ENCODE data around the gene COL20A1. TPM values are rescaled to one million over a fixed set of nuclear protein-coding genes. Genes with fewer than 3 reads are reported as not detected.

Gene COL20A1
- total and polyA plus RNA-seq, 4 donors, result 0.06 to 0.09 TPM; not detected in 2

DNA sequence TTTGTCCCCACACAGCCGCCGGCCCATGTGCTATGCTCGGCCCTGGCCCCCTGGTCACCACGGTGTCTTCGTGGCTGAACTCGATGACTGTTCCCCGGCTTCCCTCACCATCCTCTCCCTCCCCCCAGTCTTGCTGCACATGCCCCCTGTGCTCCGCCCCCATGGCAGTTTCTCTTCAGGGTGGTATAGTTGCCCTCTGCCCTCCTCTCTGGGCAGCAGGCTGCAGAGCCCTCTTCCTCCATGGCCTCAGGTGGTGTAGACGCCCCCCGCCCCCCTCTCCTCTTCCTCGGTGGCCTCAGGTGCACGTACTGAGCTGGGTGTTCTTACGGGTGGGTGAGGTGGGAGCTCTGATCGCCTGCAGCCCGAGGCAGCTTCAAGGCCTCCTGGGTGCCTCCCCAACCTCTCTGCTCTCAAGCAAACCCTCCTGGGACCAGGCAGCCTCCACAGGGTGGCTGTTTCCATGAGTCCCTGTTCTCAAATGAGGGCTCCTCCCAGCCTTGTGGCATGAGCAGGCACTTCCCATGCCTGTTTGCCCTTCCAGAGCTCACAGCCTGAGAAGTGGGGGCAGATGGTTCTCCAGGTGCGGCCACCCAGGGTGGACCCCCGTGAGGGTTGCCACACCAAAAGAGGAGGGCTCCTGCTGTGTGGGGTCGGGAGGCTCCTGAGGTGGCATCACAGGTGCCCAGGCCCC lies 24.8 kb downstream of the COL20A1 start:
- no peaks in the 10 kb centered on the region for H3K36me3 ChIP-seq (ENCODE audit: control insufficient read depth in 4 of 4, insufficient read depth in 4 of 4, low read length in 4 of 4)
- no peak overlapping the region for H3K4me3 ChIP-seq
- 79 to 88% methylated on average over 18 of the region's 18 CpGs for WGBS, 2 donors
- H3K9ac ChIP-seq (ENCODE audit: insufficient read depth in 1 of 2, low read length in 2 of 2), result no peak overlapping the region
- TF ChIP-seq, protein P1, sequence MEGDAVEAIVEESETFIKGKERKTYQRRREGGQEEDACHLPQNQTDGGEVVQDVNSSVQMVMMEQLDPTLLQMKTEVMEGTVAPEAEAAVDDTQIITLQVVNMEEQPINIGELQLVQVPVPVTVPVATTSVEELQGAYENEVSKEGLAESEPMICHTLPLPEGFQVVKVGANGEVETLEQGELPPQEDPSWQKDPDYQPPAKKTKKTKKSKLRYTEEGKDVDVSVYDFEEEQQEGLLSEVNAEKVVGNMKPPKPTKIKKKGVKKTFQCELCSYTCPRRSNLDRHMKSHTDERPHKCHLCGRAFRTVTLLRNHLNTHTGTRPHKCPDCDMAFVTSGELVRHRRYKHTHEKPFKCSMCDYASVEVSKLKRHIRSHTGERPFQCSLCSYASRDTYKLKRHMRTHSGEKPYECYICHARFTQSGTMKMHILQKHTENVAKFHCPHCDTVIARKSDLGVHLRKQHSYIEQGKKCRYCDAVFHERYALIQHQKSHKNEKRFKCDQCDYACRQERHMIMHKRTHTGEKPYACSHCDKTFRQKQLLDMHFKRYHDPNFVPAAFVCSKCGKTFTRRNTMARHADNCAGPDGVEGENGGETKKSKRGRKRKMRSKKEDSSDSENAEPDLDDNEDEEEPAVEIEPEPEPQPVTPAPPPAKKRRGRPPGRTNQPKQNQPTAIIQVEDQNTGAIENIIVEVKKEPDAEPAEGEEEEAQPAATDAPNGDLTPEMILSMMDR (IDR thresholded peaks at IDR 0.05; ENCODE audit: control extremely low read depth, extremely low read depth), result no peak
- peaks cover 0 to 49% (median 9%) of the 10 kb centered on the region in 5 donors for H3K4me1 ChIP-seq (ENCODE audit: control insufficient read depth in 5 of 5, insufficient read depth in 5 of 5, low read length in 5 of 5)
- peak in 1 of 3 donors; percentile 7 for DNase-seq
- ATAC-seq (ENCODE audit: insufficient read depth, low FRiP score), result no peak
- no peaks in the 10 kb centered on the region for H3K9me3 ChIP-seq (ENCODE audit: control insufficient read depth in 4 of 4, insufficient read depth in 3 of 4, low read length in 3 of 4)
- no peaks in the 10 kb centered on the region for H3K27me3 ChIP-seq (ENCODE audit: control insufficient read depth in 3 of 3, insufficient read depth in 3 of 3, low read length in 2 of 3)
- H3K27ac ChIP-seq (ENCODE audit: low read depth in 1 of 2, low read length in 1 of 2), result no peak overlapping the region

DNA sequence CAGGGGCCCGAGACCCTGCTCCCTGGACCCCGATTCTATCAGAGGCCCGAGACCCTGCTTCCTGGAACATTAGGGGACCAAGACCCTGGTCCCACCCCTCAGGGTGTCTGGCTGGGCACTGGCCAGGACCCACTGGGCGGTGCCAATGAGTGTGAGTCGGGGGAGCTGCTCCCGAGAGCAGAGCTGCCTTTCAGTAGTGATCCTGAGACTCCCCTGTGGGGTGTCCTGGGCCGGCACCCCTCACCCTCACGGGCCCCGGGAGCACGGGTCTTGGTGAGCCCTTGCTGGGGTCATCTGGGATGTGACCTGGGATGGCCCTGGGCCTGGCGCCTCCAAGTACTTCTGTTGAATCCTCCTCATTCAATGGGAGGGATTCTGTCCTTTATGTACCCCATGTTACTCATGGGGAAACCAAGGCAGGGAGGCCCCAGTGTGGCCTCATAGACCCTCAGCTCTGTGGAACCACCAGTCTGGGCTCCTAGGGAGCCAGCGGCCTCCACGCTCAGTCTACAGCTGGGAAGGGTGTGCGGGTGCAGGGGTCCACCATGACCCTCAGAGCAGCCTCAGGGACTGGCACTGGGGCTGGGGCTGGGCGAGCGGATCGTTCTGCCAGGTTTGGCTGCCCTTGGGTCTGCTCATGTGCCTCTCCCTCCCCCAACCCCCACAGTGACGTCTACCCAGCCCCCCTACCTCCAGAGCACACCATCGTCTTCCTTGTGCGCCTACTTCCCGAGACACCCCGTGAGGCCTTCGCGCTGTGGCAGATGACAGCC lies 25.6 kb downstream of the COL20A1 start:
- WGBS, 2 donors, result 88 to 91% methylated on average over 24 of the region's 24 CpGs
- Histone ChIP-seq H3K9me3 (ENCODE audit: control insufficient read depth in 4 of 4, insufficient read depth in 3 of 4, low read length in 3 of 4) (no peaks in the 10 kb centered on the region), H3K27me3 (ENCODE audit: control insufficient read depth in 3 of 3, insufficient read depth in 3 of 3, low read length in 2 of 3) (peaks cover 0 to 3% (median 0%) of the 10 kb centered on the region in 3 donors), H3K4me1 (ENCODE audit: control insufficient read depth in 5 of 5, insufficient read depth in 5 of 5, low read length in 5 of 5) (peaks cover 0 to 49% (median 13%) of the 10 kb centered on the region in 5 donors), H3K36me3 (ENCODE audit: control insufficient read depth in 4 of 4, insufficient read depth in 4 of 4, low read length in 4 of 4) (no peaks in the 10 kb centered on the region), H3K27ac (ENCODE audit: low read depth in 1 of 2, low read length in 1 of 2) (no peak overlapping the region), H3K9ac (ENCODE audit: insufficient read depth in 1 of 2, low read length in 2 of 2) (no peak overlapping the region), H3K4me3 (no peak overlapping the region)
- DNase-seq (peak in 1 of 3 donors; percentile 7), ATAC-seq (ENCODE audit: insufficient read depth, low FRiP score) (no peak)
- TF ChIP-seq, protein P1 (IDR thresholded peaks at IDR 0.05; ENCODE audit: control extremely low read depth, extremely low read depth), result no peak

- Histone ChIP-seq H3K9ac (ENCODE audit: insufficient read depth in 1 of 2, low read length in 2 of 2) (no peak overlapping the region), H3K27me3 (ENCODE audit: control insufficient read depth in 3 of 3, insufficient read depth in 3 of 3, low read length in 2 of 3) (peaks cover 0 to 3% (median 3%) of the 10 kb centered on the region in 3 donors), H3K27ac (ENCODE audit: low read depth in 1 of 2, low read length in 1 of 2) (no peak overlapping the region), H3K9me3 (ENCODE audit: control insufficient read depth in 4 of 4, insufficient read depth in 3 of 4, low read length in 3 of 4) (no peaks in the 10 kb centered on the region), H3K4me1 (ENCODE audit: control insufficient read depth in 5 of 5, insufficient read depth in 5 of 5, low read length in 5 of 5) (peaks cover 0 to 49% (median 13%) of the 10 kb centered on the region in 5 donors), H3K4me3 (no peak overlapping the region), H3K36me3 (ENCODE audit: control insufficient read depth in 4 of 4, insufficient read depth in 4 of 4, low read length in 4 of 4) (no peaks in the 10 kb centered on the region)
- TF ChIP-seq, protein P1 (IDR thresholded peaks at IDR 0.05; ENCODE audit: control extremely low read depth, extremely low read depth), result no peak
- DNase-seq, result peak in 1 of 3 donors; percentile 11
- no peak for ATAC-seq (ENCODE audit: insufficient read depth, low FRiP score)
- 82 to 88% methylated on average over 25 of the region's 25 CpGs for WGBS, 2 donors
Measured at GRCh38 chr20:63319164-63320040, 26.4 kb downstream of the COL20A1 start.
